ENCODE data around the gene NFYB. TPM values are rescaled to one million over a fixed set of nuclear protein-coding genes. Genes with fewer than 3 reads are reported as not detected.

NFYB gene
- total RNA-seq, 4 donors from 2014 or later, result 16.5 to 35.1 (median 21.4) TPM

DNA sequence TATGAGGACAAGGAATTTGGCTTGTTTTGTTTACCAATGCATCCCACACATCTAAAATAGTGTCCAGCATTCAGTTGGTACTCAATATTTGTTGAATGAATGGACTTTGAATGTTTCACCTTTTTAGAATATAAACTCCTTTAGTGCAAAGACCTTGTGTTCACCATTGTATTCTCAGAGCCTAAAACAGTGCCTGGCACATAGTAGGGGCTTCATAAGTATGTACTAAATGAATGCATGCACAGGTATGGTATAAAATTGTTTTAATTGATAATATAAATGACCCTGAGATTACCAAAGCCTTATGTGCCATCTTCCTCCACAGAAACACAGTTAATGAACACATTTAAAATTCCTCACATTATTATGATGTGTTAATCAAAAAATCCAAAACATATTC lies 5.0 kb upstream of the NFYB start:
- intact Hi-C loops (cut with DNase I; ENCODE audit: low total_unique reads) (no loop called here), in situ Hi-C loops (cut with MboI; ENCODE audit: low sequenced_read_pairs in 4 of 4) (no loop called here)
- Histone ChIP-seq H3K36me3 (no peaks in the 10 kb centered on the region), H3K4me1 (peaks cover 8 to 9% of the 10 kb centered on the region in 2 donors), H3K27me3 (no peaks in the 10 kb centered on the region), H3K9me3 (no peaks in the 10 kb centered on the region), H3K4me3 (no peak overlapping the region), H3K27ac (no peak overlapping the region)
- no peak for TF ChIP-seq POLR2A (IDR thresholded peaks at IDR 0.05)
- no peak for TF ChIP-seq CTCF (IDR thresholded peaks at IDR 0.05 in 4 of 5, conservative IDR thresholded peaks at IDR 0.05 in 1 of 5)
- ATAC-seq (no peak), DNase-seq (no peak)

- TF ChIP-seq POLR2A (IDR thresholded peaks at IDR 0.05), result no peak
- TF ChIP-seq CTCF (IDR thresholded peaks at IDR 0.05 in 4 of 5, conservative IDR thresholded peaks at IDR 0.05 in 1 of 5), result no peak
- Histone ChIP-seq H3K4me1 (peaks cover 8 to 9% of the 10 kb centered on the region in 2 donors), H3K27me3 (no peaks in the 10 kb centered on the region), H3K9me3 (no peaks in the 10 kb centered on the region), H3K27ac (no peak overlapping the region), H3K4me3 (no peak overlapping the region), H3K36me3 (no peaks in the 10 kb centered on the region)
- DNase-seq, result no peak
- intact Hi-C loops (cut with DNase I; ENCODE audit: low total_unique reads) (no loop called here), in situ Hi-C loops (cut with MboI; ENCODE audit: low sequenced_read_pairs in 4 of 4) (no loop called here)
- ATAC-seq, result no peak
These were observed 4.5 kb upstream of the NFYB start for GRCh38 chr12:104142543-104142942.

GRCh38 chr12:104138797-104139152 lies 765 bp upstream of the NFYB start:
- no peak for ATAC-seq
- intact Hi-C loops (cut with DNase I; ENCODE audit: low total_unique reads), result loop anchor here (1.0 to 2.0 kb wide), 4 partner anchors 74 to 208 kb away; partner anchors contain the start of genes HCFC2 and HSP90B1
- DNase-seq, result peak; percentile 6 to 28
- peaks cover 0 to 12% of the 10 kb centered on the region in 2 donors for H3K36me3 ChIP-seq
- H3K4me3 ChIP-seq, result peak overlapping the region; percentile 57 to 75 (median 70)
- H3K27me3 ChIP-seq, result no peaks in the 10 kb centered on the region
- no peak for TF ChIP-seq CTCF (IDR thresholded peaks at IDR 0.05 in 4 of 5, conservative IDR thresholded peaks at IDR 0.05 in 1 of 5)
- no peak for TF ChIP-seq POLR2A (IDR thresholded peaks at IDR 0.05)
- no peaks in the 10 kb centered on the region for H3K9me3 ChIP-seq
- peak overlapping the region; percentile 87 to 93 (median 90) for H3K27ac ChIP-seq
- peaks cover 30 to 33% of the 10 kb centered on the region in 2 donors for H3K4me1 ChIP-seq
- in situ Hi-C loops (cut with MboI; ENCODE audit: low sequenced_read_pairs in 4 of 4), result no loop called here

DNA sequence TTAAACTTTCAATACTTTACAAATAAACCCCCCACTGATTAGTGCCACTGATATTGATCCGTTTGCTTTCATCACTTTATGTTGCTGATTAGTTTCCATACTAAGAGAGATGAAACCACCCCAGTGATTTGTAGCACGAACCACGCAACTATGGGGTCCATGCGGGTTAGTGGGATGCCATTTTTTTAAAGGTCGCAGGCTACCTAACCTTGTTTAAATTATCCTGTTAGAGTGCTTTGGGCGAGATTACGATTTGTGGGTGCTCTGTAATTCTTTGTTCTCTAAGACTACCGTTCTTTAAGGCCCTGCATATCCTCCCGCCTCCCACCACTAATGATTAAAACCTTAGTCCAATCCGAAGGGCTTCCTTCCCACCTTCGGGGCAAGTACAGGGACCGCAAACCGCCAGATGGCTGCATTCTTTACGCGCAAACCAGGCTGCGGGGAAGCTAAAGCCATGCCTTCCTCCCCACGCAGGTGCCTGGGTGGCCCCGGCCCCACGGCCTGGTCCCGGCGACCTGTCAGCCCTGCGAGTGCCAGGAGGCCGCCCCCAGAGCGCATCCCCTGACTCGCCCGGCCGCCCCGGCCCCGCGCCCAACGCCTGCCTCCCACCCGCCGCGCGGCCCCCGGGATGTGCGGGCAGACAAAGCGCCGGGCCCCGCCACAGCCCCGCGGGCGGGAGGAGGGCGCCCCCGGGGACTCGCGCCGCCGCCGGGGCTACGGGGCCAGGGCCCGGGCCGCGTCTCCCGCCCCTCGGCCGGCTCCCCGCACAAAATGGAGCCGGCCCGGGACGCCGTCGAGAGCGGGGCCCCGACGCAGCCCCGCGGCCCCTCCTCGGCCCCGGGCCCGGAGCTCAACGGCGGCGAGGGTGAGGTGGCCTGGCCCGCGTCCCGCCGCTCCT lies 759 bp downstream of the NFYB start:
- Histone ChIP-seq H3K36me3 (peaks cover 0 to 15% of the 10 kb centered on the region in 2 donors), H3K27me3 (no peaks in the 10 kb centered on the region), H3K27ac (peak overlapping the region; percentile 80 to 87 (median 84)), H3K4me1 (peaks cover 34 to 41% of the 10 kb centered on the region in 2 donors), H3K4me3 (peak overlapping the region; percentile 63 to 78 (median 65)), H3K9me3 (no peaks in the 10 kb centered on the region)
- DNase-seq (peak; percentile 12 to 23), ATAC-seq (peak; percentile 22 to 26)
- intact Hi-C loops (cut with DNase I; ENCODE audit: low total_unique reads), result no loop called here
- in situ Hi-C loops (cut with MboI; ENCODE audit: low sequenced_read_pairs in 4 of 4), result no loop called here
- TF ChIP-seq CTCF (IDR thresholded peaks at IDR 0.05 in 4 of 5, conservative IDR thresholded peaks at IDR 0.05 in 1 of 5) (no peak), POLR2A (IDR thresholded peaks at IDR 0.05) (no peak)

Data from gastrocnemius medialis (tissue), 4 donors.